SU-DHL-6 (cell line): ENCODE data around the gene SEBOX.

Experiments
- H2AFZ ChIP-seq: fragments of 200-600 bp; sonication (generic); 2 replicates; pipeline ENCODE4 v1.6.1; 2014; ENCODE audit warnings: low read depth, mild to moderate bottlenecking, moderate library complexity, mixed read lengths, antibody characterized with exemption, low read length; ENCODE audit not compliant: severe bottlenecking
- H3F3A ChIP-seq: fragments of 200-600 bp; shearing (Covaris generic); 2 replicates; pipeline ENCODE4 v1.6.0; 2016; ENCODE audit warnings: antibody characterized with exemption, mild to moderate bottlenecking; ENCODE audit not compliant: insufficient read depth
- H3K27ac ChIP-seq: fragments of 200-600 bp; sonication (generic); 2 replicates; pipeline ENCODE4 v1.5.1; 2016; ENCODE audit warnings: low read depth, mild to moderate bottlenecking, low read length, moderate library complexity, mixed read lengths
- H3K27me3 ChIP-seq: fragments of 200-600 bp; sonication (generic), shearing (Covaris generic); 2 replicates; pipeline ENCODE4 v1.6.0; 2014; ENCODE audit warnings: mild to moderate bottlenecking, low read length
- H3K36me3 ChIP-seq: fragments of 200-600 bp; sonication (generic); 2 replicates; pipeline ENCODE4 v1.6.1; 2014; ENCODE audit warnings: mild to moderate bottlenecking, low read length, mixed read lengths
- H3K4me2 ChIP-seq: fragments of 300-600, 200-600 bp; shearing (Covaris generic), sonication (generic); 2 replicates; pipeline ENCODE4 v1.6.0; 2014; ENCODE audit warnings: low read length, low read depth, mild to moderate bottlenecking; ENCODE audit not compliant: poor library complexity, severe bottlenecking
- H3K4me3 ChIP-seq: fragments of 200-600 bp; sonication (generic); 2 replicates; pipeline ENCODE4 v1.5.1; 2014; ENCODE audit warnings: antibody characterized with exemption, low read length, mild to moderate bottlenecking, mixed read lengths; ENCODE audit not compliant: insufficient read depth, poor library complexity, severe bottlenecking
- H3K79me2 ChIP-seq: fragments of 200-600 bp; sonication (generic); 2 replicates; pipeline ENCODE4 v1.6.1; 2014; ENCODE audit warnings: mild to moderate bottlenecking, low read length, moderate library complexity; ENCODE audit not compliant: insufficient read depth
- H3K9ac ChIP-seq: fragments of 200-600 bp; sonication (generic); 2 replicates; pipeline ENCODE4 v1.7.0; 2014; ENCODE audit warnings: mild to moderate bottlenecking, low read length
- H3K9me2 ChIP-seq: fragments of 200-600 bp; sonication (generic); replicated peaks from 2 replicates; pipeline ENCODE4 v1.6.1; 2014; ENCODE audit warnings: low read length; ENCODE audit not compliant: insufficient read depth
- H3K9me3 ChIP-seq: fragments of 200-600 bp; sonication (generic); 2 replicates; pipeline ENCODE4 v1.6.1; 2014; ENCODE audit warnings: low read length, mixed read lengths; ENCODE audit not compliant: insufficient read depth
- H4K20me1 ChIP-seq: fragments of 200-600 bp; sonication (generic); 2 replicates; pipeline ENCODE4 v1.6.1; 2014; ENCODE audit warnings: low read depth, mild to moderate bottlenecking, antibody characterized with exemption, low read length, moderate library complexity, mixed read lengths
- CTCF ChIP-seq: fragments of 200-600 bp; sonication (generic); IDR thresholded peaks from one replicate; pipeline ENCODE4 v1.5.1; 2017; ENCODE audit warnings: antibody characterized with exemption, mild to moderate bottlenecking, low read length, moderate library complexity; ENCODE audit not compliant: insufficient read depth, poor library complexity, severe bottlenecking
- EZH2phosphoT487 ChIP-seq: fragments of 200-600 bp; sonication (generic), shearing (Covaris generic); conservative IDR thresholded peaks from 2 replicates; pipeline ENCODE4 v1.6.1; 2018; ENCODE audit warnings: mild to moderate bottlenecking, antibody characterized with exemption, low read length, moderate library complexity, mixed read lengths

Gene SEBOX

DNA sequence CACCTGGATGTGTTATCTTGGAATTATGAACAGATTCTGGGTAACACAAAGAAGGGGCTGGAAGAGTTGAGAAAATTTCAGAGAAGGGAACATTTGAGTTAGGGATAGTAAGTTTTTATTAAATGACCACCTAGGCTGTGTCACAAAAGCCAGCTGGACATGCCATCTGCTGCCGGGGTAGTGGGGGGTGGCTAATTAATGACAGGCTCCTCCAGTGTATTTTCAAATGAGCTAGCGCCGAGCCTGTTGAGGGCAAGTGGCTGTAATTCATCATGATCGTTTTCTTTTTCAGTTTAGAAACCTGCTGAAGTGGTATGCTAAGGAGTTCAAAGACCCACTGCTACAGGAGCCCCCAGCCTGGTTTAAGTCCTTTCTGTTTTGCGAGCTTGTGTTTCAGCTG lies 39.8 kb downstream of the SEBOX start:
- Histone ChIP-seq H3K4me3 (no peak overlapping the region), H4K20me1 (peaks cover 13% of the 10 kb centered on the region; the same call in 1 of the 2 replicates), H3K9me3 (no peaks in the 10 kb centered on the region), H3K27me3 (no peaks in the 10 kb centered on the region), H3K9ac (no peak overlapping the region), H3K27ac (no peak overlapping the region), H3K4me2 (no peak overlapping the region), H3K79me2 (peaks cover 57% of the 10 kb centered on the region), H3F3A (no peaks in the 10 kb centered on the region), H2AFZ (no peak overlapping the region), H3K36me3 (peaks cover 12% of the 10 kb centered on the region), H3K9me2 (no peaks in the 10 kb centered on the region)
- no peak for TF ChIP-seq CTCF
- TF ChIP-seq EZH2phosphoT487, result no peak

DNA sequence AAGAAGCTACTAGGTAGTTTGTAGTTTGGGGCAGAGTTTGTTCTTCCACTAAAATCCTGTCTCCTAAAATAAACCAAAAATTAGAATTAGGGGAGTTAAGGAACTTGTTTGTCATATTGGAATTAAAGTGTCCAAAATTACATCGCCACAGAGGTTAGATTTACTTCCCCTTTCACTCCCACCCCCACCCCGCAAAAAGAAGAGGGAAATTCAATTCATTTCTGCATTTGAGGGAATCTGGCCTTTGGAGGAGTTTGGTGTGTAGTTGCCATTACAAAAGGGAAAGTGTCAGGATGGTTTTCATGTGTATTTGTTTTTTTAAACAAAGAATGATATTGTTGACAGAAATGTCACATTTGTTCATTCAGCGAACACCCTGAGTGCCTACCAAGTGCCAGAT lies 40.2 kb downstream of the SEBOX start:
- peaks cover 62% of the 10 kb centered on the region for H3K79me2 ChIP-seq
- no peaks in the 10 kb centered on the region for H3K27me3 ChIP-seq
- H3K36me3 ChIP-seq, result peaks cover 12% of the 10 kb centered on the region
- no peak overlapping the region for H3K9ac ChIP-seq
- no peak overlapping the region for H3K4me2 ChIP-seq
- H3K9me3 ChIP-seq, result no peaks in the 10 kb centered on the region
- H3K9me2 ChIP-seq, result no peaks in the 10 kb centered on the region
- H3F3A ChIP-seq, result no peaks in the 10 kb centered on the region
- TF ChIP-seq CTCF (no peak), EZH2phosphoT487 (no peak)
- H3K4me3 ChIP-seq, result no peak overlapping the region
- H4K20me1 ChIP-seq, result peaks cover 13% of the 10 kb centered on the region; the same call in 1 of the 2 replicates
- no peak overlapping the region for H3K27ac ChIP-seq
- no peak overlapping the region for H2AFZ ChIP-seq

GRCh38 chr17:28324267-28324745 lies 40.7 kb downstream of the SEBOX start:
- TF ChIP-seq CTCF (no peak), EZH2phosphoT487 (no peak)
- peaks cover 66% of the 10 kb centered on the region for H3K79me2 ChIP-seq
- H3K4me2 ChIP-seq, result no peak overlapping the region
- H3K27me3 ChIP-seq, result no peaks in the 10 kb centered on the region
- H3F3A ChIP-seq, result no peaks in the 10 kb centered on the region
- no peak overlapping the region for H3K9ac ChIP-seq
- no peak overlapping the region for H3K4me3 ChIP-seq
- H2AFZ ChIP-seq, result no peak overlapping the region
- no peaks in the 10 kb centered on the region for H3K9me3 ChIP-seq
- H3K27ac ChIP-seq, result no peak overlapping the region
- H3K36me3 ChIP-seq, result peaks cover 12% of the 10 kb centered on the region
- H4K20me1 ChIP-seq, result peaks cover 13% of the 10 kb centered on the region; the same call in 1 of the 2 replicates
- no peaks in the 10 kb centered on the region for H3K9me2 ChIP-seq
